NCI-H748 treated with DMSO at 0.1 percent for 48 hours (cell line): ENCODE data around the gene ATP6V0B.

ENCODE experiments used
- DNase-seq: peaks from one replicate; lab custom pipeline; 2025; lab: John Stamatoyannopoulos, UW

The ATP6V0B gene

DNA sequence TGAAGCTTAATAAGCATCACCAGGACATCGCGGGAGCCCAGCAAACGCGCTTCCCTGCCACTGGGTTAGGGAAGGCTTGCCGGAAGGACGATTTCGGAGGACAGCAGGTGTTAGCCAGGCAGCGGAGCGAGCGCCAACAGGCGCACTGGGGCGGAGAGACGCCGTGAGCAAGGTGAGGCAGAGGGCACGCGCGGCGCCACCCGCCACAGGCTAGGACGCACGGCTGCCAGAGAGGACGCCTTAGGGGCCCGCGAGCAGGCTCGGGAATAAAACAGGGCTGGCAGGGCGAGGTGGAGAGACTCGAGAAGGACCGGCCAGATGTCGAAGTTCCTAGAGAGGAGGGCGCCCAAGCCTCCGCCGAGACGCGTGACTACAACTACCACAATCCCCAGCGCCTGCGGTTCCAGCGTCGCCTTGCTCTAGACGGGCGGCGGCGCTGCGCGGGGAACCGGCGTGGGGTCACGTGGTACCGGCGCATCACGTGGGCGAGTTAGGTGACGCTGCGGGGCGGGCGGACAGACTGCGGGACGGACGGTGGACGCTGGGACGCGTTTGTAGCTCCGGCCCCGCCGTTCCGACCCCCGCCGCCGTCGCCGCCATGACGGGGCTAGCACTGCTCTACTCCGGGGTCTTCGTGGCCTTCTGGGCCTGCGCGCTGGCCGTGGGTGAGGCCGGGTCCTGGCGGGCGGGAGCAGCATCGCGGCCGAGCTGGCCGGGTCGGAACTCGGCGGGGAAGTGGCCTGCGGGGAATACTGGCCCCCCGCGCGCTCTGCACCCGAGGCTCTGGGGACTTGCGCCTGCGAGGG is at the start of gene ATP6V0B:
TSS of gene ATP6V0B (plus strand) at position 518 of the 806 bp plus-strand sequence. CDS start at position 599, 81 bp downstream.
- DNase-seq: peak; percentile 97

- no peak for DNase-seq
These were observed 48.9 kb upstream of the ATP6V0B start for GRCh38 chr1:43925846-43926245.

GRCh38 chr1:43930168-43930948 is 44.4 kb upstream of the ATP6V0B start:
- DNase-seq: no peak

DNA sequence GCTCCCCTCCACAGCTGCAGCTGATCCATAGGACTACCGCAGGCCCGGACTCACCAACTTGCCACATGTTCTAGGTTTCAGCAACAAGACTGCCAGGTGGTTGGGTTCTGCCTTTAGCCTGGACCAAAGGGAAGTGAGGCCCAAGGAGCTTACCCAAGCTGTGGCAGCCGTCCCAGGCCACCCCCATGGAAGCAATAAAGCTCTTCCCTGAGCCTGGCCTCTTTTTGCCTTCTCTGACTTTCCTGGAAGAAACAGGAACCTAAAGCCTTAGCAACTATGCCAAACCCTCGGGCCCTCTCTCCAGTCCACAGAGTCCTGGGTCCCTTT is 43.8 kb upstream of the ATP6V0B start:
- no peak for DNase-seq

- DNase-seq: no peak
These were observed 42.8 kb upstream of the ATP6V0B start for GRCh38 chr1:43931711-43932660.

GRCh38 chr1:43932786-43933385 is 41.9 kb upstream of the ATP6V0B start:
- DNase-seq: peak; percentile 71

GRCh38 chr1:43933386-43934100 is 41.2 kb upstream of the ATP6V0B start, which contains the start of gene ARTN:
TSS of gene ARTN (plus strand) at chr1:43933801. CDS start at chr1:43935657, 1,856 bp downstream.
- peak; percentile 71 for DNase-seq

DNA sequence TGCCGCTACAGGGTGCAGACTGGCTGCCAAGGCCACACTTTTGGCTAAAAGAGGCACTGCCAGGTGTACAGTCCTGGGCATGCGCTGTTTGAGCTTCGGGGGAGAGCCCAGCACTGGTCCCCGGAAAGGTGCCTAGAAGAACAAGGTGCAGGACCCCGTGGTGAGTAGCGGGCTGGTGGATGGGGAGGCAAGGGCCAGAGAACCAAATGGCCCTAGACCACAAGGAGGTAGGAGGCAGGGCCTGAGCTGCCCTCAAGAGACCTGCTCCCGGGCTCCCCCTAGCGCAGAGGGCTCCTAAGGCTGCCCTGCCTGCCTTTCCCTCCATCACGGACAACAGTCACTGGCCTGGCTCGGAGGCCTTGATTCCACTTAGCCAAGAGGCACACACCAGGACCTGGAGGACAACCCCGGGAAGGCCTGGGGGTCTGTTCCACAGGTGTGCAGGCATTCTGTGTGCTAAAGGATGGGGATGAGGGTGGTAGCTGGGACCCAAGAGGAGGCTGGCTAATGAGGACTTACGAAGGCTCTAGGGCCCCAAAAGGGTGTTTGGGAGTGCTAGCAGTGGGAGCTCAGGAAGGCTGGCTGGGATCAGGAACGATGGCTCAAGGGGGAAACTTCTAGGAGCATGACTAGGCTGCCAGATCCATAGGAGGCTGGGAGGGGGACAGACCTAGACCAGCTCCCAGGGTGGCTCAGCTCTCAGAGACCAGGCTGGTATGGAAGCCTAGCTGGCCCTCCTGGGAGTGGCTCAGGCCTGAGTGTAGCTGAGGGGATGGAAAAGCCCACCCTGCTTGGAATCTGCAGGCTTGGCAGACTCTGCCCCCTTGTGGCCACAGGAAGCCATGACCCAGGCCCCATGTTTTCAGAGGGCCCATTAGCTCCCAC is 40.4 kb upstream of the ATP6V0B start:
- peak; percentile 85 for DNase-seq

DNA sequence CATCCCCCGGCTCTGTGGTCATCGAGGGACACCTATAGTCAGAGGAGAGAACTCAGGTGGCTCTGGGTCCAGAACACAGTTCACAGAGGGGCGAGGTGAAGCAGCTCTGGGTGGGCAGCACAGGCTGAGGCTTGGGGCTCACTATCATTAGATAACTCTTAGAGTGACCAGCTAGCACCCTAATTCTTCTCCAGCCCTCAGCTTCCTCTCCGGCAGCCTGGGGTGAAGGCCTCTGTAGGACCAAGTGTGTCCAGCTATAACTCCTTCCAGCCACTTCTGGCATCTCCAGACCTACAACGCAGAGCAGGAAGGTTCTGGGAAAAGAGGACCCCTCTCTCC is 39.8 kb upstream of the ATP6V0B start:
- no peak for DNase-seq

DNA sequence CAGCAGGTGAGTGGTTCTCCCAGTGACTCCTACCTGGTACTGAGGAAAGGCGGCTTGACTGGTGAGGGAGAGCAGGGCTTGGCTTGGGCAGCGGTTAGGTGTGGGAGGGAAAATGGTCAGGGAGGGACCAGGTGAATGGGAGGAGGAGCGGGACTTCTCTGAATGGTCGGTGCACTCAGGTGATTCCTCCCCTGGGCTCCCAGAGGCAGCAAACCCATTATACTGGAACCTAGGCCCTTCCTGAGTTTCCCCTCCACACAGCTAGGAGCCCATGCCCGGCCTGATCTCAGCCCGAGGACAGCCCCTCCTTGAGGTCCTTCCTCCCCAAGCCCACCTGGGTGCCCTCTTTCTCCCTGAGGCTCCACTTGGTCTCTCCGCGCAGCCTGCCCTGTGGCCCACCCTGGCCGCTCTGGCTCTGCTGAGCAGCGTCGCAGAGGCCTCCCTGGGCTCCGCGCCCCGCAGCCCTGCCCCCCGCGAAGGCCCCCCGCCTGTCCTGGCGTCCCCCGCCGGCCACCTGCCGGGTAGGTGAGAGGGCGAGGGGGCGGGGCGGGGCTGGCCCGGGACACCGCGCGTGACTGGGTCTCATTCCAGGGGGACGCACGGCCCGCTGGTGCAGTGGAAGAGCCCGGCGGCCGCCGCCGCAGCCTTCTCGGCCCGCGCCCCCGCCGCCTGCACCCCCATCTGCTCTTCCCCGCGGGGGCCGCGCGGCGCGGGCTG is 38.9 kb upstream of the ATP6V0B start:
- peak; percentile 20 for DNase-seq

DNA sequence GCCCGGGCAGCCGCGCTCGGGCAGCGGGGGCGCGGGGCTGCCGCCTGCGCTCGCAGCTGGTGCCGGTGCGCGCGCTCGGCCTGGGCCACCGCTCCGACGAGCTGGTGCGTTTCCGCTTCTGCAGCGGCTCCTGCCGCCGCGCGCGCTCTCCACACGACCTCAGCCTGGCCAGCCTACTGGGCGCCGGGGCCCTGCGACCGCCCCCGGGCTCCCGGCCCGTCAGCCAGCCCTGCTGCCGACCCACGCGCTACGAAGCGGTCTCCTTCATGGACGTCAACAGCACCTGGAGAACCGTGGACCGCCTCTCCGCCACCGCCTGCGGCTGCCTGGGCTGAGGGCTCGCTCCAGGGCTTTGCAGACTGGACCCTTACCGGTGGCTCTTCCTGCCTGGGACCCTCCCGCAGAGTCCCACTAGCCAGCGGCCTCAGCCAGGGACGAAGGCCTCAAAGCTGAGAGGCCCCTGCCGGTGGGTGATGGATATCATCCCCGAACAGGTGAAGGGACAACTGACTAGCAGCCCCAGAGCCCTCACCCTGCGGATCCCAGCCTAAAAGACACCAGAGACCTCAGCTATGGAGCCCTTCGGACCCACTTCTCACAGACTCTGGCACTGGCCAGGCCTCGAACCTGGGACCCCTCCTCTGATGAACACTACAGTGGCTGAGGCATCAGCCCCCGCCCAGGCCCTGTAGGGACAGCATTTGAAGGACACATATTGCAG is 38.2 kb upstream of the ATP6V0B start:
- peak; percentile 53 for DNase-seq

DNA sequence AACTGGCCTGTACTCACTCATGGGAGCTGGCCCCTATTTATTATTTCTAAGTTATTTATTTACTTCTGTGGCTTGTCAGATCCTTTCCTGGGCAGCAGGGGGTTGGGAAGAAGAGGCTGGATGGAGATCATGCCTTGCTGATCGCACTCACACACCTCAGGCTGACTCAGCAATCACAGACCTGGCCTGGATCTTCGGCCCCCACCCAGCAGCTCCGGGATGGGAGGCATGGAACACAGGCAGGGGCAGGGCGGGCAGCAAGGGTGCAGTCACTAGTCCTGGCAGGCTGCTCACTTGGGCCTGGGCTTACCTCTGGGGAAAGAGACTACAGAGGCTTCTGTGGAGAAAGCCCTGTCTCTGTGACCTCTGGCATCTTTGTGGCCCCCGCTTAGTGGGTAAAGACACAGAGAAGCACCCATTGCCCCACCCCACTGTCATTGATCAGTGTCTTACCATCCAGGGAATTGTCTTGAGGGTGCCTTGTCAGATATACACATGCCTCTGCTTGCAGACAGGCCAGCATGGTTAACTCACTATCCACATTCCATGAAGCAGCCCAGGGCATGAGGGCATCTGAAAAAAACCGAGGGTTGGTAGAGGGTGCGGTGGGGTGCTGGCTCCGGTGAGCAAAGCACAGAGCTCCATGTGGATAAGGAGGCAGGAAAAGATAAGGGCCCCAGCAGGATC is 37.4 kb upstream of the ATP6V0B start:
- DNase-seq: no peak

GRCh38 chr1:43938383-43938782 is 36.4 kb upstream of the ATP6V0B start:
- no peak for DNase-seq

DNA sequence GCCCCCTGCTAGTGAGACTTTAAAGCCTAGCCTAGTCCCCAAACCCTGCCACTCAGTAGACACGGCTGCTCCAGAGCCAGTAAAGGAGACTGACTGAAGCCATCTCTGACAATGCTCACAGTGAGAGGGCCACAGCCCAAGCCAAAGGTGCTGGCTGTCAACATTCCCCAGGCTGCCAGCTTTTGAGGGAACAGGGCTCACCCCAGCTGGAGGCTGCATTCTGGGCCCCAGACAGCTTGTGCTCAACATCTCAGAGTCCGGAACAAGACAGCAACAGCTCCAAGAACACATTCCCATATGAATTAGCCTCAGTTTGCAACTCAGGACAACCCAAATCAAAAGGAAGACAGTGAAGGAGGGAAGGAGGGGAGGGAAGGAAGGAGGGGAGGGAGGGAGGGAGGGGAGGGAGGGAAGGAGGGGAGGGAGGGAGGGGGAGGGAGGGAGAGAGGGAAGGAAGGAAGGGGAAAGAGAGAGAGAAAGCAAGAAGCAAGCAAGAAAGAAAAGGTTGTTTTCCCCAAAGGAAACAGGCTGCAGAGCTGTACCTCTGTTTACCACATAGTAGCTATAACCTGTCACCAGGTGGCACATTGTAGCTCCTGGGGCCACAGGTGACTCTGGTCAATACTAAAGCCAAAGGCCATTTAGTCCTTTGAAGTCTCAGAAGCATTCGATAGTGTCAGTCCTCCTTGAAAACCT is 35.7 kb upstream of the ATP6V0B start:
- no peak for DNase-seq

- no peak for DNase-seq
These were observed 32.3 kb upstream of the ATP6V0B start for GRCh38 chr1:43942411-43942810.

DNA sequence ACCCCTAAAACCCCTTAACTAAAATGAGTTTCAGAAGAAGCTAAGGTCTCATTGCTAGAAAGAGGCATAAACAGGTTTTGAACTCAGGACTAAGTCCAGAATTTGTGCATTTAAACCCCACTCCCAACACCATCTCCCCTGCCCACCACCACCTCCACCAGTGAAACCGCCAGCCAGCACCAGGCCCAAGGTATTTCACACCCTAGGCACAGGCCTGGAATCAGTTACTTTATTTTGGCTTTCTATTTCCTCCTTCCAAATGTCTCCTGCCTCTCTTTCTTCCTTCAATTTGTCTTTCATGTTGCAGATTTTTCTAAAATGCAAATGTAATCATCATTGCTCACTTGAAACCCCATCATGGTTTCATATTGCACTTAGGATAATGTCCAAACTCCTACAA is 29.9 kb upstream of the ATP6V0B start:
- DNase-seq: no peak

GRCh38 chr1:43945674-43946235 is 29.0 kb upstream of the ATP6V0B start:
- DNase-seq: no peak
